GM12878 (cell line): Measurements from ENCODE around the gene GZMB. TPM values are rescaled to one million over a fixed set of nuclear protein-coding genes. Genes with fewer than 3 reads are reported as not detected.

Experiments
- ATAC-seq: fragments of 200-7000 bp; cut with Tn5 transposase; 3 replicates; pipeline ENCODE4 v1.9.1; 2020; ENCODE audit warnings: mild to moderate bottlenecking, moderate library complexity
- BruUV-seq: library from RNA; stranded (reverse); fragments of 400-500 nt; replicated peaks from 2 replicates; lab custom pipeline; 2021; lab: Mats Ljungman, UMichigan
- CTCF ChIA-PET: fragments of 300-600 bp; sonication (Branson Sonifier 250); formaldehyde crosslinking; extraction: SDS; loops from one replicate; lab custom pipeline; 2021; ENCODE audit warnings: inconsistent platforms; lab: Yijun Ruan, JAX
- POLR2A ChIA-PET: fragments of 350-600 bp; formaldehyde crosslinking; extraction: SDS; loops from one replicate; lab custom pipeline; 2021; ENCODE audit warnings: inconsistent platforms; lab: Charles Lee
- RAD21 ChIA-PET: fragments of 300-600 bp; sonication (Branson Sonifier 250); formaldehyde crosslinking; loops from one replicate; lab custom pipeline; 2023; ENCODE audit warnings: antibody characterized with exemption; ENCODE audit not compliant: unreplicated experiment; lab: Charles Lee
- SMC1A ChIA-PET: fragments of 300-600 bp; sonication (Branson Sonifier 250); formaldehyde crosslinking; loops from one replicate; lab custom pipeline; 2023; ENCODE audit not compliant: unreplicated experiment, uncharacterized antibody; lab: Charles Lee
- DNase-seq: peaks from one replicate; pipeline ENCODE4 v3.0.0-alpha.2; 2011; ENCODE audit warnings: low read depth, low spot score
- FAIRE-seq: peaks from 3 replicates; lab custom pipeline; 2011; peaks lifted over from hg19 to GRCh38; lab: Jason Lieb, UNC
- H2AFZ ChIP-seq: 2 replicates; pipeline ENCODE4 v1.6.0; 2011; ENCODE audit warnings: low read depth, low read length, control low read depth; ENCODE audit not compliant: control insufficient read depth
- H3K27ac ChIP-seq: 2 replicates; pipeline ENCODE4 v1.5.1; 2011; ENCODE audit warnings: control low read depth; ENCODE audit not compliant: control insufficient read depth, insufficient read depth
- H3K27me3 ChIP-seq, 2 experiments: replicated peaks in 1 of 2; 2 replicates each; pipeline versions ENCODE4 v1.6.0 to v1.6.1; 2011; ENCODE audit warnings: low read length in 1 of 2; ENCODE audit not compliant: control insufficient read depth in 2 of 2, insufficient read depth in 2 of 2
- H3K36me3 ChIP-seq, 2 experiments: 2 replicates each; pipeline ENCODE4 v1.5.1; 2011; ENCODE audit warnings: low read length in 1 of 2; ENCODE audit not compliant: control insufficient read depth in 2 of 2, insufficient read depth in 2 of 2
- H3K4me1 ChIP-seq: 2 replicates; pipeline ENCODE4 v1.6.1; 2011; ENCODE audit warnings: mild to moderate bottlenecking, low read length, moderate library complexity, mixed read lengths; ENCODE audit not compliant: control insufficient read depth, insufficient read depth
- H3K4me2 ChIP-seq: 2 replicates; pipeline ENCODE4 v1.6.0; 2011; ENCODE audit warnings: control low read depth; ENCODE audit not compliant: control insufficient read depth, insufficient read depth
- H3K4me3 ChIP-seq: fragments of 200-600 bp; sonication (generic); 2 replicates; pipeline ENCODE4 v1.5.1; 2016
- H3K79me2 ChIP-seq: 2 replicates; pipeline ENCODE4 v1.6.0; 2011; ENCODE audit warnings: low read length; ENCODE audit not compliant: control insufficient read depth, insufficient read depth
- H3K9ac ChIP-seq: 2 replicates; pipeline ENCODE4 v1.8.0; 2011; ENCODE audit warnings: low read length, control low read depth, mixed read lengths; ENCODE audit not compliant: control insufficient read depth, insufficient read depth
- H3K9me3 ChIP-seq: replicated peaks from 3 replicates; pipeline ENCODE4 v1.5.1; 2011; ENCODE audit warnings: mild to moderate bottlenecking, low read length; ENCODE audit not compliant: control insufficient read depth, insufficient read depth
- H4K20me1 ChIP-seq: 2 replicates; pipeline ENCODE4 v1.6.0; 2011; ENCODE audit not compliant: control insufficient read depth, insufficient read depth
- ASH2L ChIP-seq: fragments of 300-600, 200-600 bp; sonication (generic); IDR thresholded peaks from 2 replicates; pipeline ENCODE4 v1.6.1; 2017; ENCODE audit warnings: low read depth, mild to moderate bottlenecking, borderline replicate concordance
- ATF3 ChIP-seq: IDR thresholded peaks from 2 replicates; pipeline ENCODE4 v1.6.1; 2011; ENCODE audit warnings: low read depth, mild to moderate bottlenecking, low read length, moderate library complexity, borderline replicate concordance; ENCODE audit errors: extremely low read depth
- BHLHE40 ChIP-seq, 2 experiments: fragments of 450-650 bp in 1 of 2; IDR thresholded peaks; 2 replicates each; pipeline ENCODE4 v1.6.1; 2011 to 2017; ENCODE audit warnings: low read depth in 2 of 2, borderline replicate concordance in 1 of 2, improper control_type of control experiment in 1 of 2, low read length in 1 of 2, mild to moderate bottlenecking in 1 of 2
- EP300 ChIP-seq, 2 experiments: fragments of 150-350 bp in 1 of 2; IDR thresholded peaks; 2 replicates each; pipeline ENCODE4 v1.6.1; 2011 to 2012; ENCODE audit warnings: low read depth in 2 of 2, low read length in 2 of 2, borderline replicate concordance in 1 of 2, improper control_type of control experiment in 1 of 2, inconsistent platforms in 1 of 2; ENCODE audit not compliant: control insufficient read depth in 1 of 2
- EZH2 ChIP-seq: IDR thresholded peaks from 2 replicates; pipeline ENCODE4 v1.6.1; 2012; ENCODE audit warnings: low read depth, mild to moderate bottlenecking, control low read depth, inconsistent platforms, low read length, borderline replicate concordance; ENCODE audit not compliant: control insufficient read depth
- JUND ChIP-seq: IDR thresholded peaks from 2 replicates; pipeline ENCODE4 v1.6.1; 2012; ENCODE audit warnings: low read depth, mild to moderate bottlenecking, low read length, improper control_type of control experiment, moderate library complexity
- NR2C2 ChIP-seq: IDR thresholded peaks from 2 replicates; pipeline ENCODE4 v1.6.1; 2011; ENCODE audit warnings: borderline replicate concordance, low read depth; ENCODE audit not compliant: control insufficient read depth, insufficient read length
- RUNX3 ChIP-seq: IDR thresholded peaks from 2 replicates; pipeline ENCODE4 v1.6.1; 2012; ENCODE audit warnings: low read length, inconsistent platforms
- SKIL ChIP-seq: fragments of 450-650 bp; IDR thresholded peaks from 2 replicates; pipeline ENCODE4 v1.6.1; 2017; ENCODE audit warnings: mild to moderate bottlenecking, low read depth, inconsistent platforms; ENCODE audit not compliant: poor library complexity, severe bottlenecking
- SPI1 ChIP-seq: IDR thresholded peaks from 2 replicates; pipeline ENCODE4 v1.6.1; 2011; ENCODE audit warnings: low read depth, mild to moderate bottlenecking, low read length, moderate library complexity, borderline replicate concordance; ENCODE audit not compliant: insufficient read depth
- TBL1XR1 ChIP-seq: IDR thresholded peaks from 2 replicates; pipeline ENCODE4 v1.6.1; 2012; ENCODE audit warnings: low read depth, low read length, improper control_type of control experiment
- WGBS: methylation state at CpG from one replicate; pipeline ENCODE4 v1.1.6; 2016; ENCODE audit warnings: low lambda C conversion rate; ENCODE audit not compliant: insufficient replicate concordance, insufficient coverage; ENCODE audit errors: missing lambda C conversion rate; 5-methylcytosine and 5-hydroxymethylcytosine counted together
- in situ Hi-C: fragments of 300-500 bp; cut with MboI; formaldehyde crosslinking; loops from 9 replicates; pipeline ENCODE4 v1.14.3; 2018; ENCODE audit warnings: mixed read lengths
- intact Hi-C: fragments of 100-400 bp; cut with micrococcal nuclease; formaldehyde crosslinking; loops from one replicate; pipeline ENCODE4 v1.14.2; 2022; ENCODE audit not compliant: unreplicated experiment
- polyA plus RNA-seq, 11 experiments: library from polyadenylated mRNA; depleted of rRNA in 4 of 11; unstranded in 6 of 11; stranded (reverse) in 5 of 11; fragments of >200 nt; fragmentation: Nextera tagmentation in 4 of 11; fragmentation: Illumina TruSeq in 1 of 11; extraction: Ambion mirVana in 4 of 11; extraction: Trizol in 1 of 11; gene quantifications; 1 replicate in 1 of 11; 2 replicates in 10 of 11; pipeline versions ENCODE4 v1.2.1 to v1.2.3, GENCODE V29; 2011 to 2016; ENCODE audit warnings: inconsistent platforms in 2 of 11, missing spikeins in 2 of 11, low read depth in 1 of 11
- total RNA-seq, 4 experiments: library from RNA; depleted of rRNA in 3 of 4; stranded (reverse); fragments of >200 nt in 3 of 4; fragmentation: Illumina TruSeq in 1 of 4; extraction: Trizol in 1 of 4; gene quantifications; 2 replicates each; pipeline versions ENCODE4 v1.2.1 to v1.2.3, GENCODE V29; 2013 to 2021
- TF ChIP-seq, protein P1 (sequence below): fragments of 450-650 bp; IDR thresholded peaks from 2 replicates; pipeline ENCODE4 v1.6.1; 2017; ENCODE audit warnings: mild to moderate bottlenecking

Gene GZMB
- total and polyA plus RNA-seq, 10 of the 15 experiments (the other 5 are each of a cell fraction or from before 2014, with no cell fraction given), result 0.19 to 0.87 (median 0.38) TPM; not detected in 7

GRCh38 chr14:24680516-24680915, 46.5 kb upstream of the GZMB start:
- in situ Hi-C loops, result loop anchor here (10.0 kb wide), 1 partner anchor 206 kb away; no protein-coding TSS in a partner anchor
- RAD21 ChIA-PET, result interaction anchor here (1.2 to 1.6 kb wide), 2 partner anchors 75 to 126 kb away, joined by 4 read pairs; no protein-coding TSS in a partner anchor

More at GRCh38 chr14:24680516-24680915, 46.5 kb upstream of the GZMB start:
- SMC1A ChIA-PET, result interaction anchor here (1.3 to 1.7 kb wide), 4 partner anchors 13 to 65 kb away, joined by 3 to 9 read pairs (median 7); no protein-coding TSS in a partner anchor
- intact Hi-C loops, result no loop called here
- H3K27ac ChIP-seq, result no peak overlapping the region
- no peaks in the 10 kb centered on the region for H3K36me3 ChIP-seq
- FAIRE-seq (no peak), DNase-seq (no peak), ATAC-seq (no peak)
- CTCF ChIA-PET, result interaction anchor here (1.2 to 6.5 kb wide), 8 partner anchors 7 to 857 kb away, joined by 3 to 49 read pairs (median 4); partner anchors contain the start of gene GZMH
- no peak for TF ChIP-seq EZH2
- TF ChIP-seq JUND, result no peak
- TF ChIP-seq NR2C2, result no peak
- no peak for TF ChIP-seq SPI1
- no peak for TF ChIP-seq EP300 (IDR thresholded peaks at IDR 0.05; ENCODE audit: borderline replicate concordance in 1 of 2, control insufficient read depth in 1 of 2, low read depth in 2 of 2, low read length in 2 of 2)
- TF ChIP-seq, protein P1, sequence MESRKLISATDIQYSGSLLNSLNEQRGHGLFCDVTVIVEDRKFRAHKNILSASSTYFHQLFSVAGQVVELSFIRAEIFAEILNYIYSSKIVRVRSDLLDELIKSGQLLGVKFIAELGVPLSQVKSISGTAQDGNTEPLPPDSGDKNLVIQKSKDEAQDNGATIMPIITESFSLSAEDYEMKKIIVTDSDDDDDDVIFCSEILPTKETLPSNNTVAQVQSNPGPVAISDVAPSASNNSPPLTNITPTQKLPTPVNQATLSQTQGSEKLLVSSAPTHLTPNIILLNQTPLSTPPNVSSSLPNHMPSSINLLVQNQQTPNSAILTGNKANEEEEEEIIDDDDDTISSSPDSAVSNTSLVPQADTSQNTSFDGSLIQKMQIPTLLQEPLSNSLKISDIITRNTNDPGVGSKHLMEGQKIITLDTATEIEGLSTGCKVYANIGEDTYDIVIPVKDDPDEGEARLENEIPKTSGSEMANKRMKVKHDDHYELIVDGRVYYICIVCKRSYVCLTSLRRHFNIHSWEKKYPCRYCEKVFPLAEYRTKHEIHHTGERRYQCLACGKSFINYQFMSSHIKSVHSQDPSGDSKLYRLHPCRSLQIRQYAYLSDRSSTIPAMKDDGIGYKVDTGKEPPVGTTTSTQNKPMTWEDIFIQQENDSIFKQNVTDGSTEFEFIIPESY, result no peak
- no peak for TF ChIP-seq ATF3
- no peak for TF ChIP-seq SKIL
- no peak for TF ChIP-seq RUNX3
- TF ChIP-seq TBL1XR1, result no peak
- TF ChIP-seq BHLHE40 (IDR thresholded peaks at IDR 0.05; ENCODE audit: borderline replicate concordance in 1 of 2, low read depth in 2 of 2, low read length in 1 of 2), result no peak
- TF ChIP-seq ASH2L, result no peak
- no peaks in the 10 kb centered on the region for H3K9me3 ChIP-seq
- 43% methylated on average over 4 of the region's 4 CpGs for WGBS
- no peak overlapping the region for H3K4me2 ChIP-seq
- no peaks in the 10 kb centered on the region for H3K27me3 ChIP-seq
- H3K9ac ChIP-seq, result no peak overlapping the region
- H3K4me3 ChIP-seq, result no peak overlapping the region
- no peaks in the 10 kb centered on the region for H3K79me2 ChIP-seq
- no TSS peak for BruUV-seq
- no peak overlapping the region for H2AFZ ChIP-seq
- no peaks in the 10 kb centered on the region for H3K4me1 ChIP-seq
- no peaks in the 10 kb centered on the region for H4K20me1 ChIP-seq
- POLR2A ChIA-PET, result no interaction called here
